ENCODE data around the gene CCDC78. TPM values are rescaled to one million over a fixed set of nuclear protein-coding genes. Genes with fewer than 3 reads are reported as not detected.

The CCDC78 gene
- total and polyA plus RNA-seq, 3 donors from 2014 or later, result 3.2 to 6.1 (median 5.7) TPM

- DNase-seq, result no peak
- Histone ChIP-seq H3K4me1 (peaks cover 14% of the 10 kb centered on the region), H3K27ac (no peak overlapping the region), H3K4me3 (no peak overlapping the region), H3K9me3 (no peaks in the 10 kb centered on the region), H3K36me3 (ENCODE audit: low read depth, missing control alignments) (no peaks in the 10 kb centered on the region), H3K27me3 (no peaks in the 10 kb centered on the region)
- intact Hi-C loops (cut with DNase I; ENCODE audit: low total_unique reads), result no loop called here
- WGBS, 2 donors, result 96 to 97% methylated on average over 15 to 29 of the region's 29 CpGs
- TF ChIP-seq POLR2A (IDR thresholded peaks at IDR 0.05) (no peak), CTCF (IDR thresholded peaks at IDR 0.05) (no peak)
Observed at GRCh38 chr16:736936-737481, 10.8 kb upstream of the CCDC78 start.

GRCh38 chr16:735982-736453, 9.8 kb upstream of the CCDC78 start:
- intact Hi-C loops (cut with DNase I; ENCODE audit: low total_unique reads), result no loop called here
- Histone ChIP-seq H3K27ac (no peak overlapping the region), H3K4me1 (peaks cover 9% of the 10 kb centered on the region), H3K9me3 (no peaks in the 10 kb centered on the region), H3K27me3 (no peaks in the 10 kb centered on the region), H3K36me3 (ENCODE audit: low read depth, missing control alignments) (no peaks in the 10 kb centered on the region), H3K4me3 (no peak overlapping the region)
- 86 to 89% methylated on average over 13 of the region's 13 CpGs for WGBS, 2 donors
- TF ChIP-seq CTCF (IDR thresholded peaks at IDR 0.05) (no peak), POLR2A (IDR thresholded peaks at IDR 0.05) (no peak)
- DNase-seq, result no peak

GRCh38 chr16:734981-735881, 9.0 kb upstream of the CCDC78 start:
- WGBS, 2 donors, result 96% methylated on average over 16 to 23 of the region's 25 CpGs
- H3K4me1 ChIP-seq, result peaks cover 7% of the 10 kb centered on the region
- intact Hi-C loops (cut with DNase I; ENCODE audit: low total_unique reads), result no loop called here
- H3K36me3 ChIP-seq (ENCODE audit: low read depth, missing control alignments), result no peaks in the 10 kb centered on the region
- TF ChIP-seq CTCF (IDR thresholded peaks at IDR 0.05), result no peak
- TF ChIP-seq POLR2A (IDR thresholded peaks at IDR 0.05), result no peak
- no peak for DNase-seq
- H3K9me3 ChIP-seq, result no peaks in the 10 kb centered on the region
- H3K27ac ChIP-seq, result no peak overlapping the region
- no peak overlapping the region for H3K4me3 ChIP-seq
- no peaks in the 10 kb centered on the region for H3K27me3 ChIP-seq

GRCh38 chr16:734208-734980, 8.2 kb upstream of the CCDC78 start:
- intact Hi-C loops (cut with DNase I; ENCODE audit: low total_unique reads), result no loop called here
- WGBS, 2 donors, result 90 to 95% methylated on average over 25 to 49 of the region's 49 CpGs
- Histone ChIP-seq H3K36me3 (ENCODE audit: low read depth, missing control alignments) (no peaks in the 10 kb centered on the region), H3K27ac (no peak overlapping the region), H3K4me3 (no peak overlapping the region), H3K9me3 (no peaks in the 10 kb centered on the region), H3K27me3 (no peaks in the 10 kb centered on the region), H3K4me1 (no peaks in the 10 kb centered on the region)
- no peak for TF ChIP-seq CTCF (IDR thresholded peaks at IDR 0.05)
- no peak for TF ChIP-seq POLR2A (IDR thresholded peaks at IDR 0.05)
- no peak for DNase-seq
